ENCODE measurements around the gene CPN1.

CPN1 gene

GRCh38 chr10:100075426-100076220 lies 6.0 kb downstream of the CPN1 start:
- no peak for DNase-seq

- no peak for DNase-seq
Observed at GRCh38 chr10:100072514-100072913, 9.2 kb downstream of the CPN1 start.

- no peak for DNase-seq
Observed at GRCh38 chr10:100071529-100071928, 10.1 kb downstream of the CPN1 start.

GRCh38 chr10:100067466-100067865 lies 14.2 kb downstream of the CPN1 start:
- no peak for DNase-seq

- no peak for DNase-seq
Observed at GRCh38 chr10:100065084-100065660, 16.5 kb downstream of the CPN1 start.

GRCh38 chr10:100061401-100061800 lies 20.3 kb downstream of the CPN1 start:
- DNase-seq = no peak

- DNase-seq = no peak
Observed at GRCh38 chr10:100057948-100058347, 23.7 kb downstream of the CPN1 start.

GRCh38 chr10:100053686-100054460 lies 27.8 kb downstream of the CPN1 start:
- DNase-seq = no peak

GRCh38 chr10:100046021-100046486 lies 35.6 kb downstream of the CPN1 start:
- DNase-seq = peak; percentile 79 to 92 (median 88)

- DNase-seq = no peak
Observed at GRCh38 chr10:100045592-100045991, 36.1 kb downstream of the CPN1 start.

- peak; percentile 72 to 79 (median 79) for DNase-seq
Observed at GRCh38 chr10:100043796-100044195, 37.9 kb downstream of the CPN1 start.

GRCh38 chr10:100043344-100043743 lies 38.3 kb downstream of the CPN1 start:
- peak; percentile 7 to 36 (median 30) for DNase-seq

- DNase-seq = no peak
Observed at GRCh38 chr10:100041306-100042002, 40.2 kb downstream of the CPN1 start.

GRCh38 chr10:100038561-100039071 lies 43.1 kb downstream of the CPN1 start:
- no peak for DNase-seq

GRCh38 chr10:100037758-100038315 lies 43.8 kb downstream of the CPN1 start:
- DNase-seq = no peak

- DNase-seq = no peak
Observed at GRCh38 chr10:100036850-100037249, 44.8 kb downstream of the CPN1 start.

GRCh38 chr10:100033766-100034418 lies 47.8 kb downstream of the CPN1 start:
- no peak for DNase-seq

- no peak for DNase-seq
Observed at GRCh38 chr10:100027416-100027815, 54.3 kb downstream of the CPN1 start.

GRCh38 chr10:100025576-100025975 lies 56.1 kb downstream of the CPN1 start:
- no peak for DNase-seq

GRCh38 chr10:100024748-100025147 lies 56.9 kb downstream of the CPN1 start:
- DNase-seq = no peak

GRCh38 chr10:100022403-100022802 lies 59.3 kb downstream of the CPN1 start:
- DNase-seq = no peak

- no peak for DNase-seq
Observed at GRCh38 chr10:100021322-100021721, 60.3 kb downstream of the CPN1 start.

All from suppressor macrophage treated with lipopolysaccharide for 1 hour (primary cell).